GM18505 (cell line): Measurements from ENCODE around the gene MAP3K7CL.
"Not testable (repeated sequence)": the region's sequence is repeated elsewhere in the genome, so short reads cannot be mapped to it uniquely, and the experiment has no call there.

Source experiments
- ATAC-seq: cut with Tn5 transposase; IDR thresholded peaks from one replicate; pipeline ENCODE4 v1.9.1; 2021; ENCODE audit not compliant: unreplicated experiment
- POLR2A ChIP-seq: IDR thresholded peaks from 4 replicates; pipeline ENCODE4 v1.6.1; 2011; ENCODE audit warnings: borderline replicate concordance; ENCODE audit not compliant: insufficient read depth, insufficient read length; ENCODE audit errors: extremely low read depth

MAP3K7CL gene

DNA sequence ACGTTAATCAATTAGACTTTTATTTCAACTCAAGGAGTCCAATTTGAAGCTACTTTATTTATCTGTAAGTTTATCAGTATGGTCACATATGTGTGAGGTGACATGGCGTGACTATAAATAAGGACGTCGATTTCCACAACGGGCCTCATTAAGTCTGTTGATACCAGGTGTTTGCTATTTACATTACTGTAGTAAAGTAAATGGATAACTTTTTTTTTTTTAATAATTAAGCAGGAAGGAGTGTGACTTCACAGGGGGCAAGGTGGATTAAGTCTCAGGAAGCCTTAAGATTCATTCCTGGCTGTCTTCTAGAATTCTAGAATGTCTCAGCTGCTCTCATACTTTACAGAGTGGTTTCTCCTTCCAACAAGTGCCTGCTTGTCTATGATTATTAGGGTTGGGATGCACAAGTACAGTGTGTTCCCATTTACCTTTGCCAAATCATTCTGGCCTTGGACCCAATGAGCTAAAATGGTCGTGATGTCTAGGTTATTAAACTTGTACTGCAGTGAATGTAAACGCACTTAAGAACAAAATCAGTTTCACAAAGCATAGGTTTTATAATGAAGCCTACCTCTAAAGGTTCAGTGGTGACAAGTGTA is 15.5 kb downstream of the MAP3K7CL start:
- ATAC-seq, result no peak

DNA sequence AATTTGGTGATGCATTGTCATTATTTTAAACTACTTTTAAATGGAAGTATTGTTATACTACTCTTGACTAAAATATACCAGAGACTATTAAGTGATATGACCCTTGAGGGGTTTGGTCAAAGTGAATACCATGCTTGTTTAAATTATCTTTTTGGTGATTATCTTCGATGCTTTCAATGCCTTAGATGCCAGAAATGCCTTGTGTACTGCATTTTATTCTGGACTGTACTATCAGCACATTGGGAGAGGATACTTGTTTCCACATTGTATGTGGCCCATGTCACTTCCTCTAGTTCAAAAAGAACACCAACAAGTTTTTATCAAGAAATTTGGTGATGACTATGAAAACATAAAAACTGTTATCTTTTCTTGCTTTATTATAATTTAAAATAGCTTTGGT is 16.3 kb downstream of the MAP3K7CL start:
- no peak for ATAC-seq

More for the DNA sequence above, 15.5 kb downstream of the MAP3K7CL start:
- no peak for TF ChIP-seq POLR2A

DNA sequence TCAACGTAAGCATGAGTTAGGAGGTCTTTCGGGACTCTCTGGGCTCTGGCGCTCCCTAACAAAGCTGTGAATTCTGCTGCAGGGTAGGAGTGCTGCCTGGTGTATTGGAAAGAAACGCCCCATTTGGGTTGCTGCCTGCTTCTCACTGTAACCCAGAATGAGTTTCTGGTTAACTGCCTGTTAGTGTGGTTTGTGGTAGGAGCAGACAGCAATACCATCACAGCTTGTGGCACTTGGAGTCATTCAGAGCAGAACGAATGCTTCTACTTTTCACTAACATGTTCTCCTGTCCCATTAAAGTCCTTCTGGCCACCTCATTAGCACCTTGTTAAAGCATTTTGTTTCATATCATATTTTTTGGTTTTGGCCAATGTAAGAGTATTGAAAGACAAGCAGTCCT is 18.1 kb downstream of the MAP3K7CL start:
- TF ChIP-seq POLR2A, result no peak
- peak; percentile 54 for ATAC-seq

More for the DNA sequence above, 16.3 kb downstream of the MAP3K7CL start:
- no peak for TF ChIP-seq POLR2A

DNA sequence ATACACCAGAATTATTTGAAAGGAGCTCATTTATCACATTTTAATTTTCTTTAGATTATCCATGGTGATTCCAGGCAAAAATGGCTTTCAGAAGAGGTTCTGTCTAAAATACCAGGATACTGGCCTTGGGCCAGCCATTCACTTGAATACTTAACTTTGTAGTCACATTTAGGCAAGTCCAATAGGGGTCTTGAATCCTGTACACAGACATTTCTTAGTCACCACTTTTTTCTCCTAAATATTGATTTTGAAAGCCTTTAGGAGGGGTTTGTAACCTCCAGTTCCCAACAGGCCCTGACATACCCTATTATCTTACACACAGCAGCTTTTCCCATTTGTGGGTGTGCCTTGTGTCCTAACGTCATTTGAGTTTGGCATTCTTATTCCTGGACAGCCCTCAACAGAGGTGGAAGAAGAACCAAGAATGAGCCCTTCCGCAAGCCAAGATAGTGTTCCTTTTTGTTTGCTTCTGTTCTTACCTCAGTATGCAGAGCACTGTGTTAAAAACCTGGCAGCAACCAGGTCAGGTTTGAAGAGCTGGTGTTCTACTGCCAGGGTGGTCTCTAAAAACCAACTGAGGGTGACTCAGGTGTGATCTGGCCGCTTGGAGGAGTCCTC is 19.5 kb downstream of the MAP3K7CL start:
- ATAC-seq, result no peak
- TF ChIP-seq POLR2A, result no peak

DNA sequence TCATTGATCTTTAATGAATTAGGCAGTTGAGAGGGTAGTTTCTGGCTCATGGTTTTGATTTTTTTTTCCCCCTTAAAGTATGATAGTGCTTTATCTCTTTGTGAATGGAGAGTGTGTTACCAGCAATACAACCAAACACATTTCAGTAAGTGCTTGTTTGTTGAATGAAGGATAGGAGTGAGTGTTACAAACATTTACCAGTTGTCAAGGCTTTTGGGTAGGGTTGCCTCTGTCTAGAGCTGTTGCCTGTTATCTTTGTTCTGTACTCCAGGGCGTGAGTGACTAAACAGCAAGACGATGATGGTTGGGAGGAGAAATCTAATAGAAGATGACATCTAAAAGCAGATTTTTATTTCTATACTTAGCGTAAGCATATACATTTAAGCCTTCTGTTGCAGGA is 21.5 kb downstream of the MAP3K7CL start:
- TF ChIP-seq POLR2A, result no peak
- no peak for ATAC-seq

DNA sequence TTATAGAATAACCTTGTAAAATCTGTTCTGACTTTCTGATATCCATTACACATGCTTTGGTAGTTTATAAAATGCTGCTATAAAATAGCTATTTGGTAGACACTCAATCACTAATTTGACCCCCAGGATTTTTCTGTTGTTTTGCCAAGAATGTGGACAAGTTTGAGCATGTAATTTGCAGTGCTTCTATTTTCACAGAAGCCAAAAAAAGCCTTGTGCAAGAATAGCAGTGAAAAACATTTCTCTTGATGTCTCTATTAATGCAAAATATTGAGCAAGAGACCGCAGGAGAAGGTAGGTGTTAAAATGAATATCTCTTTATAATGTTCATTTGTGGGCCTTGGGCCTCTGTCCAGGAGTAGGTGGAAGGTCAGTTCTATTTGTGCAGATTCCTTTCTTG is 22.5 kb downstream of the MAP3K7CL start:
- no peak for ATAC-seq
- no peak for TF ChIP-seq POLR2A

DNA sequence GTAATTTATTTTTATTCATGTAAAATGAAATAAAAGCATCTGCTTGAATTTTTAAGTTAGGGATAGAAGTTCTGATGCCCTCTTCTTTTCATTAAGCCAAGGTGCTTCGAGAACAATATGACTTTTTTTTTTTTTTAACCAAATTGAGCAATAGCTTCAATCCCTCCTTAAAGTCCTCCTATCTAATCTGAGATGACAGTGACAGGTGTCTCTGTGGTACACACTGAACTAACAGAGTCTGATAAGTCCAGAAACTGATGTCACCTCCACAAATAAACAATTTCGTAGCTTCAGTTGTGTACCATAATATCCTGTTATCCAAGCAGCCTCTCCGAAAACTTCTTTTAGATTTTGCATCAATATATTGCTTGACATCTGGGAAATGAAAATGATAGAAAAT is 23.8 kb downstream of the MAP3K7CL start:
- ATAC-seq, result no peak
- no peak for TF ChIP-seq POLR2A

DNA sequence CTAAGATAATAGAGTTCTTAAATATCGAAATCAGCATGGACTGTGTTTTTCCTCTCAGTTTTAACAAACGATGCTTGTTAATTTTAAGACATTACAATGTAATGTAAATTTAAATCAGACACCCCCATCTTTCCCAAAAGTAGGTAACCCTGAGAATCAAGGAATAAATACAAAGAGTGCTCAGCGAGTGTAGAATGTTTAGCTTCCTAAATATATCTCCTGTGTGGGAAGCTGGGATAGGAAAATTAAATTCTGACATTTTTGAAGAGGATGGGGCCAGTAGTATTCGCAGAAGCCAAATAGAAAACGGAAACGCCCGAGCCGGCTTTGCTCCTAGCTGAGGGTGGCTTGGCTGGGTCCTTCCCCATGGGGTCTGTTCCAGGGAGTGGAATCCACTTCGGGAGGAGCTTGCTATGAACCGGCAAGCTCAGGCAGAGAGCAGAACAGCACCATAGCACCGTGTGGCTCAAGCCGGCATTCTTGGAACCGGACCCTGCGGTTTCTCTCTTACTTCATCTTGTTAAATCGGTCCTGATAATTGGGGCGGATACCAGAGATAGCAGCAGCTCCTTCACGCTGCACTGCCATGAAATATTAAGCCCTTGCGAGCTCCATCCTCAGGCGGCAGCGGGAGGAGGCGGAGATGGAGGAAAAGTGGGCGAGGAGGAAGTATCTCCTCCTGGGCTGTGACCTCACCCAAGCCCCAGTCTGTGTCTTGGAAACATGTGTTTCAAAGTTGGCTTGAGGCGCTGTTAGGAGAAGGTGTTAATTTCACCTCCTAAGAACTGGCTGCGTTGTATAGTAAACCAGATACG is 24.9 kb downstream of the MAP3K7CL start:
- no peak for TF ChIP-seq POLR2A
- no peak for ATAC-seq

DNA sequence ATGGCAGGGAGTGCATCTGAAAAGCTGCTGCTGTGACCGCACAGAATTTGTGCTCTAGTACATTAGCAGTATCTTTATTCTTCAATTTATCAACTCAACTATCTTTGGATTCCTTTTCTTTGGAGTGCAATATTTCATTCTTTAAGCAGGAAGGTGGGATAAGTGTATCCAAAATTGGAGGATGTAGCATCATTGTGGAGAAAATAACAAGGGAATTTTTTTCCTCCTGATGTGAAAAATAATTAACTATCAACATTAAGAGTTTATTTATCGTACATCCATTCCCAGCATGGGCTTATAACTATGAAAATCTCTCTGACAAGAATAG is 25.5 kb downstream of the MAP3K7CL start:
- no peak for TF ChIP-seq POLR2A
- no peak for ATAC-seq

DNA sequence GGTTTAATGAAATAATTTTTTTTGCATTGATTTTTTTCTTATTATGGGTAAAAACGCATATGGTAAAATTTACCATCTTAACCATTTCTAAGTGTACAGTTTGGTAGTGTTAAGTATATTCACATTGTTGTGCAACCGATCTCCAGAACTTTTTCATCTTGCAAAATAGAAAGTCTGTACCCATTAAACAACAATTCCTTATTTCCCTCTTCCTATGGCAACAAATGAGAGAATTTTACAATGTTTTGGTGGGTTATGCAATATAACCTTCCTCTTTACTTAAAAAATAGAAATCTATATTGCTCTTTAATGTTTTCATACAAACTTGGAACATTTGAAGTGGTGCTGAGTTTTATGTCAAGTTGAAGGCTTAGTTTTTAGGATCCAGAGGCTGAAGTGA is 26.6 kb downstream of the MAP3K7CL start:
- no peak for TF ChIP-seq POLR2A

DNA sequence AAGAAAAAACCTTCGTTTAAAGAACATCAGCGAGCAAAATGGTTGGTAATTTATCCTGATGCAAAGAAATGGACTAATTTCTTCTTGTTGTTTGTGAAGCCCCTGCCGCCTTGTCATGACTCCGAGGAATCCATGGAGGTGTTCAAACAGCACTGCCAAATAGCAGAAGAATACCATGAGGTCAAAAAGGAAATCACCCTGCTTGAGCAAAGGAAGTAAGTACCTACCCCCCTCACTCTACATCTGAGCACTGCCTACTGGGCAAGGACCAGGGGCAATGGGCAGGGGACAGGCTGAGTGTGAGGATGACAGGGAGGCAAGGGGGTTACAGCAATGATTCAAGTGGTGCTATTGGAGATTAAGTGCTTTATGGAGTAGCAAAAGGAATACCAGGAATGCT is 29.4 kb downstream of the MAP3K7CL start:
- no peak for TF ChIP-seq POLR2A
- ATAC-seq, result no peak

More for the DNA sequence above, 26.6 kb downstream of the MAP3K7CL start:
- ATAC-seq, result no peak

DNA sequence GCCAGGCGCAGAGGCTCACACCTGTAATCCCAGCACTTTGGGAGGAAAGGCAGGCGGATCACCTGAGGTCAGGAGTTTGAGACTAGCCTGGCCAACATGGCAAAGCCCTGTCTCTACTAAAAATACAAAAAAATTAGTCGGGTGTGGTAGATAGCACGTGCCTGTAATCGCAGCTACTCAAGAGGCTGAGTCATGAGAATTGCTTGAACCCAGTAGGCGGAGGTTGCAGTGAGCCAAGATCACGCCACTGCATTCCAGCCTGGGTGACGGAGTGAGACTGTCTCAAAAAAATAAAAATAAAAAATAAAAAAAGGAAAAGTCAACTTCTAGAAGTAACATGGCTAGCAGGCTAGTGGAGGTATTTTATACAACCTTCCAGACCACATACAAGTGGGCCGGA is 32.4 kb downstream of the MAP3K7CL start:
- ATAC-seq, result not testable (repeated sequence)

DNA sequence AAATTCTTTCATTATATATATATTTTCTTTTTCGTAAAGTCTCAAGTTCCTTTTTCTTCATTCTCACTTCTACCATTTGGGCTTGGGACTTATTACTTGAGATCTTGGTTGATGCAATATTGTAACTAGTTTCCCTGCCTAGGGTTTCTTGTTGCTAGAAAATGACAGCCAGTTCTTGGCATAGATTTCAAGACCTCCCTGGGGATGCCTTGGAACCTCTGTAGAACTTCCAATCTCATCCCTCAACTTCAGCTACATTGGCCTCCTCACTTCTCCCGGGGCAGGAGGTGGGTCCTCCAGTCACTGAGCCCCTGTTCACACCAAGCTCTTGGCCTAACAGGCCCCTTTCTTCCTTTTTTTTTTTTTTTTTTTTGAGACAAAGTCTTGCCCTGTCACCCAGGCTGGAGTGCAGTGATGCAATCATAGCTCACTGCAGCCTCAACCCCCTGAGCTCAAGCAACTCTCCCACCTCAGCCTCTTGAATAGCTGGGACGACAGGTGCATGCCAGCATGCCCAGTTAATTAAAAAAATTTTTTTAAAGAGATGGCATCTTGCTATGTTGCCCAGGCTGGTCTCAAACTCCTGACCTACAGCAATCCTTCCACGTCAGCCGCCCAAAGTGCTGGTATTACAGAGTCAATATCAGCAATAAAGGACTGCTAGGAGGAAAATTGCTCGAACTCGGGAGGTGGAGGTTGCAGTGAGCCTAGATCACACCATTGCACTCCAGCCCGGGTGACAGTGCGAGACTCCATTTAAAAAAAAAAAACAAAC is 33.1 kb downstream of the MAP3K7CL start:
- no peak for ATAC-seq
- TF ChIP-seq POLR2A, result no peak
